Measurements from ENCODE around the gene KIF15.

- TF ChIP-seq CTCF (IDR thresholded peaks at IDR 0.05; ENCODE audit: low read depth, low read length), result no peak
- no peak for TF ChIP-seq MAX (IDR thresholded peaks at IDR 0.05; ENCODE audit: low read depth, low read length)
- no peak for TF ChIP-seq POLR2A (IDR thresholded peaks at IDR 0.05; ENCODE audit: extremely low read depth, insufficient read length)
Measured at GRCh38 chr3:44870375-44871061, 108.9 kb downstream of the KIF15 start.

Data from NB4 (cell line).